GM12864 (cell line): ENCODE data around the gene TMEM178B.

Experiments used
- DNase-seq: peaks from one replicate; pipeline ENCODE4 v3.0.0-alpha.2; 2011; ENCODE audit warnings: low read depth
- H3K4me3 ChIP-seq: 2 replicates; pipeline ENCODE4 v1.5.1; 2011; ENCODE audit warnings: mild to moderate bottlenecking, low read depth, low read length, control low read depth
- TF ChIP-seq, protein P1 (sequence below): IDR thresholded peaks from 2 replicates; pipeline ENCODE4 v1.5.1; 2011; ENCODE audit warnings: low read depth, mild to moderate bottlenecking, moderate library complexity, low read length, control low read depth, inconsistent platforms; ENCODE audit errors: missing control alignments

TMEM178B gene

DNA sequence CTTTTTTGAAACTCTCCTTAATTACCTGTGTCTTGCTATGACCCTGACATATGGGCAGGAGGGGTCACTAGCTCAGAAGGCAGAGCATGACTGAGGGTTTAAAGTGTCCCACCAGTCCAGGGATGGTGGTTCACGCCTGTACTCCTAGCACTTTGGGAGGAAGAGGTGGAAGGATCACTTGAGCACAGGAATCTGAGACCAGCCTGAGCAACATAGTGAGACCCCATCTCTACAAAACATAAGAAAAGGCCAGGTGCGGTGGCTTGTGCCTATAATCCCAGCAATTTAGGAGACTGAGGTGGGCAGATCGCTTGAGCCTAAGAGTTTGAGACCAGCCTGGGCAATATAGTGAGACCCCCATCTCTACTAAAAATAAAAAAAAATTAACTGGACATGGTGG, 133.8 kb downstream of the TMEM178B start:
- no peak for DNase-seq
- H3K4me3 ChIP-seq = no peak overlapping the region
- TF ChIP-seq, protein P1, sequence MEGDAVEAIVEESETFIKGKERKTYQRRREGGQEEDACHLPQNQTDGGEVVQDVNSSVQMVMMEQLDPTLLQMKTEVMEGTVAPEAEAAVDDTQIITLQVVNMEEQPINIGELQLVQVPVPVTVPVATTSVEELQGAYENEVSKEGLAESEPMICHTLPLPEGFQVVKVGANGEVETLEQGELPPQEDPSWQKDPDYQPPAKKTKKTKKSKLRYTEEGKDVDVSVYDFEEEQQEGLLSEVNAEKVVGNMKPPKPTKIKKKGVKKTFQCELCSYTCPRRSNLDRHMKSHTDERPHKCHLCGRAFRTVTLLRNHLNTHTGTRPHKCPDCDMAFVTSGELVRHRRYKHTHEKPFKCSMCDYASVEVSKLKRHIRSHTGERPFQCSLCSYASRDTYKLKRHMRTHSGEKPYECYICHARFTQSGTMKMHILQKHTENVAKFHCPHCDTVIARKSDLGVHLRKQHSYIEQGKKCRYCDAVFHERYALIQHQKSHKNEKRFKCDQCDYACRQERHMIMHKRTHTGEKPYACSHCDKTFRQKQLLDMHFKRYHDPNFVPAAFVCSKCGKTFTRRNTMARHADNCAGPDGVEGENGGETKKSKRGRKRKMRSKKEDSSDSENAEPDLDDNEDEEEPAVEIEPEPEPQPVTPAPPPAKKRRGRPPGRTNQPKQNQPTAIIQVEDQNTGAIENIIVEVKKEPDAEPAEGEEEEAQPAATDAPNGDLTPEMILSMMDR = no peak

DNA sequence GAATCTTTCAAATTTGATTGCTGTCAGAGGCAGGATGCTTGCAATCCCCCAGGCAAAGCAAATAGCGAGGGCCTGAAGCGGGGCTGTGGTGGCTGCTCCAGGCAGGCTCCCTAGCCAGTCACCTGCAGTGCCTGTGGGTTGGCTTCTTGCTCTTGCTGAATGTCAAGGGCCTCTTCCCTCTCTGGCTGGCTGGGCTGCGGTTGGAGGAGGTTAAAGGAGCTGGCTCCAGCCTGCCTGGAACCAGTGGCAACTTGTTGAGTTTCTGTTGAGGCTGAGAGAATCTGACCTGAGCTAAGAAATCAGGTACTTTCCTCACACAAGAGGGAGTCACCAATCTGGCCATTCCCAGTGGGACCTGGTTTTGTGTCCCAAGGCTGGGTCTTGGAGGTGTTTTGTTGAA, 134.7 kb downstream of the TMEM178B start:
- H3K4me3 ChIP-seq = no peak overlapping the region
- DNase-seq = no peak
- TF ChIP-seq, protein P1 = no peak

DNA sequence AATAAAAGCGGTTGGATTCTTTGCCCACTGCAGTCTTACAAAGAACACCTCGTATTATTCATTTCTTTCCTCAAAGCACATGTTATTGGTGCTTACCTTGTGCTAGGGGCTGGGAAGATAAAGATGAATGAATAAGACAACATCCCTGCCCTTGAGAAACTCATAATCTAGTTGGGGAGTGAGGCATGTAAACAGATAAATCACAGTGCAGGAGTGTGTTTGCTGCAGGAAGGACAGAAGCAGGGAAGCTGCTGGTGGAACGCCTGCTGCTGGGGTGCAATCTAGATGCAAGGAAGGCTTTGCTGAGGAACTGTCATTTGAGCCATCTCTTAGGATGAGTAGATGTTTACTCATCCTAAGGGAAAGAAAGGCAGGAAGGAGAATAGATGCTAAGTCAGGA, 135.6 kb downstream of the TMEM178B start:
- TF ChIP-seq, protein P1 = no peak
- no peak for DNase-seq
- no peak overlapping the region for H3K4me3 ChIP-seq

DNA sequence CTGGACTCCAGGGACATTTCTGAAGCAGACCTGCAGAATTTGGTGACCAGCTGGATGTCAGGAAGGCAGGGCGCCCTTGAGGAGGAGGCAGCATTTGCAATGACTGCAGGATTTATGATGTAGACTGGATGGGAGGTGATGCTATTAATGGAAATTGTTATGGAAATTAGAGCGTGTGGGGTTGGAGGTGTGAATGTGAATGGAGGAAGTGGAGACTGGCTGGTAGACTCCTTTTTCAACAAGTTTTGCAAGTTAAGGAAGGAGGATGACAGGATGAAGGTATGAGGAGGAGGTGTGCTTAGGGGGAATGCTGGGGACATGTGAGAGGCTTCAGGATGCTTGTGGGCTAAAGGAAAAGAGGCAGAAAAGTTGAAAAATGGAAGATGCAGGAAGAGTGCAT, 137.0 kb downstream of the TMEM178B start:
- TF ChIP-seq, protein P1 = no peak
- no peak for DNase-seq
- H3K4me3 ChIP-seq = no peak overlapping the region

DNA sequence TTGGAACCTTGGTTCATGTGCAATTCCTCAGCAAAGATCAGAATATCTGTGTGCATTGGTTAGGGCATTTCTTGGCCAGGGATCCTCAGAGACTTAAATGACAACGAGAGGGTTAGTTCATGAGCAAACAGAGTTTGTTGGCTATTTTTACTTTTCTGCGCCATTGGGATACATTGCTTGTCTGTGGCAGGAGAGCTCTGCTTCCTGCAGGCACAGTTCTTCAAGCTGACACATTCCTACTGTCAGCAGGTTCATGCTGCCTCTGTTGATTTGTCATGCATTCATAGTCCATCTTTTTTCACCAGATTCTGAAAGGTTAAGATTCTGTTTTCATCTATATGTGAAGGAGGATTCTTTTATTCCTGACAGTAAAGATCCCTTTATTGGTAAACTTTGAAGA, 139.4 kb downstream of the TMEM178B start:
- DNase-seq = no peak
- no peak overlapping the region for H3K4me3 ChIP-seq
- TF ChIP-seq, protein P1 = no peak

DNA sequence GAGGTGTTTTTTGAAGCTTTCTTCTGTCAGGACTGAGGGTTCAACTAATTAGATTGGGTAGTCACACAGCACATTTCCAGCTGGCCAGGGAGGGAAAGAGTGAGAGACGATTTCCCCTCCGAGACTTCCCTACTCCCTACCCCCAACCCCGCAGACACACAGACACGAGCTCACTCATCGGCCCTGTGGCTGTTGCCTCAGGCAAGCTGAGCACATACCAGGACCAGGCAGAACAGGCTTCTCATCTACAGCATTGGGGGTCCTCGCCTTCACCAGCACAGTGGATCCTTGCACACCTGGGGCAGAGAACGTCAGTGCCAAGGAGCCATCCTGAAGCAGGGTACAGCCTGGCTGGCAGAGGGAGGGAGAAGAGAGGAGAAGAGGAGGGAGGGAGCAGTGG, 144.1 kb downstream of the TMEM178B start:
- no peak overlapping the region for H3K4me3 ChIP-seq
- no peak for DNase-seq
- TF ChIP-seq, protein P1 = no peak

DNA sequence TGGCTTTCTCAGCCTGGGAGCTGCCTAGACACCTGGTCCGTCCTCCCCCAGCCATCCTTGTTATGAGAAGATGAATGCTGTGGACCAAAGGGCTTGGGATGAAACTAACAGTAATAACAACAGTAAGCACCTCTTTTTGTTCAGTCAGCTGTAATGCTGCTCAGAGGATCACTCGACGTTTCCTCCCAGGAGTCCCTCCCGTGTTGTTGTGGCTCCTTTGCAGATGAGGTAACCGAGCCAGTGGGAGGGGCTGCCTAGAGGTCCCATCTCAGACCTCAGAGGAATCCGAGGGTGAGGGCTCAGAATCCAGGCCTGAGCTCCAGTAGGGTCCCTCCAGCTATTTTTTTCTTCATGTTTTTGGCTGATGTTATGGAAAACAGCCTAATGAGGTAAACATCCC, 145.1 kb downstream of the TMEM178B start:
- TF ChIP-seq, protein P1 = no peak

More for the DNA sequence above, 145.1 kb downstream of the TMEM178B start:
- no peak for DNase-seq
- no peak overlapping the region for H3K4me3 ChIP-seq
